22Rv1 (cell line): ENCODE results near the gene HEXD.

Source experiments
- ZFX ChIP-seq: fragments of 450-650 bp; IDR thresholded peaks from 2 replicates; pipeline ENCODE4 v1.6.1; 2017; ENCODE audit warnings: antibody characterized with exemption, borderline replicate concordance
- TF ChIP-seq, protein P1 (sequence below): fragments of 450-650 bp; IDR thresholded peaks from 2 replicates; pipeline ENCODE4 v1.5.1; 2017; ENCODE audit warnings: mild to moderate bottlenecking

DNA sequence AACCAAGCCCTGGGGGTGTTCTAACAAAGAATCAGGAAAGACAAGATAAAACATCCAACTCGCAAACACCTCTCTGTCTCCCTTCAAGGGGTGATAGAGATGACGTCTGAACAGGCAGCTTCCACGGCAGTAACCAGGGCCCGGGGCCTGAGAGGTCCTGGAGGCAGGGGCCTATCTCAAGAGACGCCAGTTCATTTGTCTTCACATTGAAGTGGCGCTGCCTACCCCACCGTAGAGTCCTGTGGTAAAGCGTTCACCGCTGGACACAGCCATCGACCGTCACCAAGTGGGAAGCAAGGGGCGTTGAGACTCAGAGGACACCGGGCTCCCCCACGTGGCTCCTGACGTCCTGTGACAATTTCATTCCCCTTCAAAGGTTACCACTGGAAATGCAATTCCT, 25.2 kb upstream of the HEXD start:
- TF ChIP-seq, protein P1, sequence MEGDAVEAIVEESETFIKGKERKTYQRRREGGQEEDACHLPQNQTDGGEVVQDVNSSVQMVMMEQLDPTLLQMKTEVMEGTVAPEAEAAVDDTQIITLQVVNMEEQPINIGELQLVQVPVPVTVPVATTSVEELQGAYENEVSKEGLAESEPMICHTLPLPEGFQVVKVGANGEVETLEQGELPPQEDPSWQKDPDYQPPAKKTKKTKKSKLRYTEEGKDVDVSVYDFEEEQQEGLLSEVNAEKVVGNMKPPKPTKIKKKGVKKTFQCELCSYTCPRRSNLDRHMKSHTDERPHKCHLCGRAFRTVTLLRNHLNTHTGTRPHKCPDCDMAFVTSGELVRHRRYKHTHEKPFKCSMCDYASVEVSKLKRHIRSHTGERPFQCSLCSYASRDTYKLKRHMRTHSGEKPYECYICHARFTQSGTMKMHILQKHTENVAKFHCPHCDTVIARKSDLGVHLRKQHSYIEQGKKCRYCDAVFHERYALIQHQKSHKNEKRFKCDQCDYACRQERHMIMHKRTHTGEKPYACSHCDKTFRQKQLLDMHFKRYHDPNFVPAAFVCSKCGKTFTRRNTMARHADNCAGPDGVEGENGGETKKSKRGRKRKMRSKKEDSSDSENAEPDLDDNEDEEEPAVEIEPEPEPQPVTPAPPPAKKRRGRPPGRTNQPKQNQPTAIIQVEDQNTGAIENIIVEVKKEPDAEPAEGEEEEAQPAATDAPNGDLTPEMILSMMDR: no peak
- no peak for TF ChIP-seq ZFX
